ENCODE data around the gene FUT1. TPM values are rescaled to one million over a fixed set of nuclear protein-coding genes. Genes with fewer than 3 reads are reported as not detected.

FUT1 gene
- total RNA-seq, 1 experiment from 2014 or later = 11.5 TPM

- peaks cover 8% of the 10 kb centered on the region for H3K27me3 Mint-ChIP-seq (ENCODE audit: low read depth)
- no peak overlapping the region for H3K27ac Mint-ChIP-seq
- TF ChIP-seq ARID4B (CRISPR knock-in tag; IDR thresholded peaks at IDR 0.05; ENCODE audit: borderline replicate concordance) (no peak), E2F1 (CRISPR knock-in tag; IDR thresholded peaks at IDR 0.05) (no peak), TP53 (CRISPR knock-in tag; IDR thresholded peaks at IDR 0.05) (no peak), ZSCAN18 (CRISPR knock-in tag; IDR thresholded peaks at IDR 0.05) (no peak), NR2C2 (CRISPR knock-in tag; IDR thresholded peaks at IDR 0.05) (no peak), IRF2 (CRISPR knock-in tag; IDR thresholded peaks at IDR 0.05; ENCODE audit: borderline replicate concordance, low read depth) (no peak), SMAD4 (CRISPR knock-in tag; IDR thresholded peaks at IDR 0.05) (no peak), MXD4 (CRISPR knock-in tag; IDR thresholded peaks at IDR 0.05; ENCODE audit: borderline replicate concordance) (no peak), JAZF1 (CRISPR knock-in tag; IDR thresholded peaks at IDR 0.05) (no peak), HMGA2 (CRISPR knock-in tag; IDR thresholded peaks at IDR 0.05) (no peak)
- no peak overlapping the region for H3K4me3 Mint-ChIP-seq
- peaks cover 2% of the 10 kb centered on the region; the same call in 1 of the 2 replicates for H3K4me1 Mint-ChIP-seq
- DNase-seq (ENCODE audit: low spot score) (no peak), ATAC-seq (no peak)
- no peaks in the 10 kb centered on the region for H3K9me3 Mint-ChIP-seq
- POLR2A ChIA-PET = no interaction called here
- no peaks in the 10 kb centered on the region for H3K36me3 Mint-ChIP-seq
- CTCF ChIA-PET = interaction anchor here (2.1 kb wide), 1 partner anchor 62 kb away, joined by 12 read pairs; no protein-coding TSS in a partner anchor
Observed at GRCh38 chr19:48780631-48781391, 28.4 kb upstream of the FUT1 start.

- Mint-ChIP-seq H3K27me3 (ENCODE audit: low read depth) (peaks cover 4% of the 10 kb centered on the region), H3K4me1 (peaks cover 2% of the 10 kb centered on the region; the same call in 1 of the 2 replicates), H3K4me3 (no peak overlapping the region), H3K9me3 (no peaks in the 10 kb centered on the region), H3K27ac (no peak overlapping the region), H3K36me3 (no peaks in the 10 kb centered on the region)
- ATAC-seq = peak; percentile 60
- ChIA-PET CTCF (interaction anchor here (1.0 to 1.5 kb wide), 5 partner anchors 9 to 65 kb away, joined by 3 to 6 read pairs (median 5); no protein-coding TSS in a partner anchor), POLR2A (interaction anchor here (0.6 to 1.0 kb wide), 4 partner anchors 11 to 149 kb away, joined by 3 to 5 read pairs (median 4); partner anchors contain the start of gene IZUMO1)
- TF ChIP-seq ZNF281 (CRISPR knock-in tag; IDR thresholded peaks at IDR 0.05) (no peak), TCF7 (CRISPR knock-in tag; IDR thresholded peaks at IDR 0.05; ENCODE audit: low read depth) (no peak), ZMAT4 (CRISPR knock-in tag; IDR thresholded peaks at IDR 0.05) (no peak), CREB1 (CRISPR knock-in tag; IDR thresholded peaks at IDR 0.05) (no peak), IRF2 (CRISPR knock-in tag; IDR thresholded peaks at IDR 0.05; ENCODE audit: borderline replicate concordance, low read depth) (no peak), MYBL2 (CRISPR knock-in tag; IDR thresholded peaks at IDR 0.05) (no peak), ATF6 (CRISPR knock-in tag; IDR thresholded peaks at IDR 0.05) (no peak), ZNF317 (CRISPR knock-in tag; IDR thresholded peaks at IDR 0.05; ENCODE audit: borderline replicate concordance, low read depth) (no peak), ELF4 (CRISPR knock-in tag; IDR thresholded peaks at IDR 0.05; ENCODE audit: low read depth) (no peak), NFE2L1 (CRISPR knock-in tag; IDR thresholded peaks at IDR 0.05) (no peak), ZBTB21 (CRISPR knock-in tag; IDR thresholded peaks at IDR 0.05; ENCODE audit: borderline replicate concordance) (no peak), OVOL2 (CRISPR knock-in tag; IDR thresholded peaks at IDR 0.05; ENCODE audit: borderline replicate concordance) (no peak)
- DNase-seq (ENCODE audit: low spot score) = no peak
Observed at GRCh38 chr19:48779636-48780035, 27.2 kb upstream of the FUT1 start.
